ENCODE measurements around the gene HES5. TPM values are rescaled to one million over a fixed set of nuclear protein-coding genes. Genes with fewer than 3 reads are reported as not detected.

Gene HES5
- total RNA-seq, 6 experiments from 2014 or later, result 0.18 to 0.25 TPM; not detected in 4

DNA sequence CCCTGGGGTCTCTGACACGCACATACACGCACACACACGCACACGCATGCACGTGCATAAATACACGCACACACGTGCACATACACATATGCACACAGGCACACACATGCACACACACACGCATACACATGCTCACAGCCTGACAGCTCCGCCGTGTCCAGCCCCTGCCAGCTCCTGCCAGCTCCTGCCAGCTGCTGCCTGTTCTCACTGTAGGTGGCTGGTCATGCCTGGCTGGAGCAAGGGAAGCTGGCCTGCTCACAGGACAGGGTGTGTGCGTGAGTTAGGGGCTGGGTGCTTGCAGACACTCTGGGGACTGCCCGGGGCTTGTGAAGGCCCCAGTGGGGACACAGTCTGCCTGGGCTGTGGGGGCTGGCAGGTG is 49.1 kb downstream of the HES5 start:
- Histone ChIP-seq H3K36me3 (no peaks in the 10 kb centered on the region), H3K9me3 (no peaks in the 10 kb centered on the region), H3K27ac (no peak overlapping the region), H3K27me3 (no peaks in the 10 kb centered on the region), H3K4me3 (no peak overlapping the region), H3K4me1 (peaks cover 0 to 10% (median 4%) of the 10 kb centered on the region in 4 donors)
- 80% methylated on average over 1 of the region's 12 CpGs for WGBS (ENCODE audit: insufficient coverage, low coverage, low lambda C conversion rate, missing lambda C conversion rate)
- no peak for ATAC-seq
- no peak for TF ChIP-seq POLR2A (IDR thresholded peaks at IDR 0.05)
- TF ChIP-seq, protein P1, sequence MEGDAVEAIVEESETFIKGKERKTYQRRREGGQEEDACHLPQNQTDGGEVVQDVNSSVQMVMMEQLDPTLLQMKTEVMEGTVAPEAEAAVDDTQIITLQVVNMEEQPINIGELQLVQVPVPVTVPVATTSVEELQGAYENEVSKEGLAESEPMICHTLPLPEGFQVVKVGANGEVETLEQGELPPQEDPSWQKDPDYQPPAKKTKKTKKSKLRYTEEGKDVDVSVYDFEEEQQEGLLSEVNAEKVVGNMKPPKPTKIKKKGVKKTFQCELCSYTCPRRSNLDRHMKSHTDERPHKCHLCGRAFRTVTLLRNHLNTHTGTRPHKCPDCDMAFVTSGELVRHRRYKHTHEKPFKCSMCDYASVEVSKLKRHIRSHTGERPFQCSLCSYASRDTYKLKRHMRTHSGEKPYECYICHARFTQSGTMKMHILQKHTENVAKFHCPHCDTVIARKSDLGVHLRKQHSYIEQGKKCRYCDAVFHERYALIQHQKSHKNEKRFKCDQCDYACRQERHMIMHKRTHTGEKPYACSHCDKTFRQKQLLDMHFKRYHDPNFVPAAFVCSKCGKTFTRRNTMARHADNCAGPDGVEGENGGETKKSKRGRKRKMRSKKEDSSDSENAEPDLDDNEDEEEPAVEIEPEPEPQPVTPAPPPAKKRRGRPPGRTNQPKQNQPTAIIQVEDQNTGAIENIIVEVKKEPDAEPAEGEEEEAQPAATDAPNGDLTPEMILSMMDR (IDR thresholded peaks at IDR 0.05), result no peak
- intact Hi-C loops (cut with DNase I), result no loop called here
- no peak for DNase-seq

DNA sequence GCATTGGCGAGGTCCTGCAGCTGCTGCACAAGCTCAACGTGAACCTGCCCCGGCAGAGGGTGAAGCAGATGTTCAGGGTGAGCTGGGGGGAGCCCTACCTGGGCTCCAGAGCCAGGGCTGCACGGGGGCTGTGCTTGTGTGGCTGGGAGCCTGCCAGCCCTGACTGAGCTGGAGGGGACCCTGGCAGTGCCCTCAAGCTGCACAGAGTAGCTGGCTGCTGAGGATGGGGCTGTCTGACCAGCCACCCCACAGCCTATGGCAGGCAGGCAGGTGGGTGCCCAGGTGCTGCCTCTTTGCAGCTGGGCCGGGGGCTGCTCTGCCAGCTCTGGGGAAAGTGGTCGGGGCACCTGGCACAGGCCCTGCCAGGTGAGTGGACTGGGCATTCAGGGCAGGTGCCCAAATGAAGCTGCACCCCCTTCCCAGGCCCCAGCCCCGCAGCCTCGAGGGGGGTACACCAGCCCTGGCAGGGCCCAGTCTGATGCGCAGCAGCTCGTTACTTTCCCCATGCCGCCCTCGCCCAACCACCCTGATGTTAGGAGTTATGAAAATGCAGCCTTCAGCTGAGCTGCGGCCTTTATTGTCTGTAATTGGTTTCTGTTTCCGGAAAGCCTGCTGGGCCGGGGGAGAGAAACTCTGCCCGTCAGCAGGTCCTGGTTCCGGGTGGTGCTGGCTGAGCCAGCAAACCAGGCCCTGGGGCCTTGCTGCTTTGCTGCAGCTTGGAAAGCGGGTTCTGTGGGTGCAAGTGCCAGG is 49.7 kb downstream of the HES5 start:
- TF ChIP-seq POLR2A (IDR thresholded peaks at IDR 0.05), result no peak
- TF ChIP-seq, protein P1 (IDR thresholded peaks at IDR 0.05), result no peak
- Histone ChIP-seq H3K4me1 (peaks cover 0 to 16% (median 7%) of the 10 kb centered on the region in 4 donors), H3K4me3 (no peak overlapping the region), H3K27me3 (no peaks in the 10 kb centered on the region), H3K36me3 (no peaks in the 10 kb centered on the region), H3K9me3 (no peaks in the 10 kb centered on the region), H3K27ac (no peak overlapping the region)
- no CpG with 5 or more reads among the region's 18 CpGs for WGBS (ENCODE audit: insufficient coverage, low coverage, low lambda C conversion rate, missing lambda C conversion rate)
- ATAC-seq (no peak), DNase-seq (no peak)
- intact Hi-C loops (cut with DNase I), result no loop called here

DNA sequence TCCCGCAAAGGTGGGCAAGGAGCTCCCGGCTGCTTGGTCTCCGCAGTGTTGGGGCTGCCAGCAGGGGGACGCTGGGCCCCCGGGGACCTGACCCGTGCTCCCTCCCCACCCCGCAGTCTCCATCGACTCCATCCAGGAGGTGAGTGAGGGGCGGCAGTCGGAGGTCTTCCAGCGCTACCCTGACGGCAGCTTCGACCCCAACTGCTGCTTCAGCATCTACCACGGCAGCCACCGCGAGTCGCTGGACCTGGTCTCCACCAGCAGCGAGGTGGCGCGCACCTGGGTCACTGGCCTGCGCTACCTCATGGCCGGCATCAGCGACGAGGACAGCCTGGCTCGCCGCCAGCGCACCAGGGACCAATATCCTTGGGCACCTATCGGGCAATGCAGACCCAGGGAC is 50.4 kb downstream of the HES5 start:
- WGBS (ENCODE audit: insufficient coverage, low coverage, low lambda C conversion rate, missing lambda C conversion rate), result no CpG with 5 or more reads among the region's 28 CpGs
- no peak for ATAC-seq

DNA sequence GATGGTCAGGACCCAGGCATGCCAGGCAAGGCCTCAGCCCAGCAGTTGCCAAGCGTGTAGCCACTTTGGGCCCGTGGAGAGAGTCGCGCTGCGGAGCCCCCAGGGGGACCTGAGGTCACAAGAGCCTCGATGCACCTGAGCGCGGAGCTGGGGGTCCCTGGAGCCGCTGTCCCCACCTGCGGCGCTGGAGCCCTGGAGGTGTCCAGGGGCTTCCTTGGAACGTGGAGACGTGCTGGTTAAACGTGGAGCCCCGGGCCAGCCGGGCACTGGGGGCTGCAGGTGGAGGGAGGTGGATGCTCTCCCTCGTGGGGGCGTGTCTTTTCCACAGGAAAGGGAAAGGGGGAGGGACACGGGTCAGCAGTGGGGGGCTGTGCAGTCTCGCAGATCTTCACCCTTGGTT is 50.9 kb downstream of the HES5 start:
- DNase-seq (no peak), ATAC-seq (no peak)
- intact Hi-C loops (cut with DNase I), result no loop called here
- H3K27me3 ChIP-seq, result no peaks in the 10 kb centered on the region
- H3K27ac ChIP-seq, result no peak overlapping the region
- WGBS (ENCODE audit: insufficient coverage, low coverage, low lambda C conversion rate, missing lambda C conversion rate), result 74% methylated on average over 7 of the region's 20 CpGs
- no peaks in the 10 kb centered on the region for H3K9me3 ChIP-seq
- TF ChIP-seq, protein P1 (IDR thresholded peaks at IDR 0.05), result no peak
- TF ChIP-seq POLR2A (IDR thresholded peaks at IDR 0.05), result no peak
- no peak overlapping the region for H3K4me3 ChIP-seq
- no peaks in the 10 kb centered on the region for H3K36me3 ChIP-seq
- H3K4me1 ChIP-seq, result peaks cover 0 to 26% (median 12%) of the 10 kb centered on the region in 4 donors

More for the DNA sequence above, 50.4 kb downstream of the HES5 start:
- intact Hi-C loops (cut with DNase I), result no loop called here
- DNase-seq, result no peak
- Histone ChIP-seq H3K4me3 (no peak overlapping the region), H3K4me1 (peaks cover 0 to 24% (median 11%) of the 10 kb centered on the region in 4 donors), H3K27ac (no peak overlapping the region), H3K36me3 (no peaks in the 10 kb centered on the region), H3K27me3 (no peaks in the 10 kb centered on the region), H3K9me3 (no peaks in the 10 kb centered on the region)
- TF ChIP-seq, protein P1 (IDR thresholded peaks at IDR 0.05), result no peak
- TF ChIP-seq POLR2A (IDR thresholded peaks at IDR 0.05), result no peak

Other genes with a start within 250 kb of the HES5 start
- gene MORN1, start 138.7 kb downstream of the HES5 start, total RNA-seq, result 1 to 10 TPM; 3.1 to 7.1 (median 4.5) TPM
- gene RER1, start 138.4 kb downstream of the HES5 start, total RNA-seq, result 100 to 1,000 TPM in 4 of 6 experiments, 10 to 100 TPM in 2; 76.5 to 166 (median 122) TPM
- 10 to 100 TPM in 3 of 6 experiments, 1 to 10 TPM in 3; 7.4 to 24.3 (median 10.5) TPM for gene PEX10, start 117.7 kb downstream of the HES5 start, total RNA-seq
- gene PLCH2, start 54.0 kb downstream of the HES5 start, total RNA-seq, result 1 to 10 TPM in 5 of 6 experiments, under 1 TPM in 1; 0.37 to 4.6 (median 2.3) TPM
- 10 to 100 TPM in 5 of 6 experiments, 1 to 10 TPM in 1; 9.6 to 18.9 (median 13.4) TPM for gene PANK4, start 3.7 kb downstream of the HES5 start, total RNA-seq
- 10 to 100 TPM; 31.0 to 54.8 (median 41.1) TPM for gene TNFRSF14, start 26.1 kb upstream of the HES5 start, total RNA-seq
- gene PRXL2B, start 56.5 kb upstream of the HES5 start, total RNA-seq, result 10 to 100 TPM in 3 of 6 experiments, 1 to 10 TPM in 3; 5.1 to 18.6 (median 11.1) TPM
- gene MMEL1, start 102.8 kb upstream of the HES5 start, total RNA-seq, result 1 to 10 TPM in 2 of 6 experiments, not detected in 4; 1.2 to 2.0 TPM